ENCODE measurements around the gene SGMS2.

The SGMS2 gene

GRCh38 chr4:107831140-107831539 is 6.4 kb downstream of the SGMS2 start:
- no peak for DNase-seq

GRCh38 chr4:107832275-107832807 is 7.6 kb downstream of the SGMS2 start:
- DNase-seq = no peak

DNA sequence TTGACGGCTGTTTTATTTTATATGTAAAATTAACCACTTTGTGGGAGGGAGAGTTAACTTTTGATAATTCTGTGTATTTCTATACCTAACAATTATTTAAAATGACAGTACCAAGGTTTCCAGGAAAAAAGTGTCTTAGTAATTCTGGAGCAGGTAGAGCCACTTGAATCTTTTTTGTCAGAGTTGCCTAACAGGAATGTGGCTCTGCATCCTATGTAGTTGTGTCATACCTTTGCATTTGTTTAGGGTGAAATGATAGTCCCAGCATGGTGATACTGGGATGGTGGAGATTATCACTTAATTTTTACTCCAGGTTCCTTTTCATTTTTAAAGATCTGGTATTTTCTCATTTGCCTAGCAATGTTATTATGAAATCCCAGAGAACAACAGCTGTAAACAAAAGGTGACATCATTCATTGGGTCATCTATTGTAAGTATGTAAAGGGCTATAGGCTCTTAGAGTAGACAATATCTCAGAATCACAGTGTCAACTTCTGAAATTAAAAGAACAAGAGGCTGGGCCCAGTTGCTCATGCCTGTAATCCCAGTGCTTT is 9.6 kb downstream of the SGMS2 start:
- DNase-seq = no peak

- no peak for DNase-seq
Measured at GRCh38 chr4:107835406-107835805, 10.7 kb downstream of the SGMS2 start.

DNA sequence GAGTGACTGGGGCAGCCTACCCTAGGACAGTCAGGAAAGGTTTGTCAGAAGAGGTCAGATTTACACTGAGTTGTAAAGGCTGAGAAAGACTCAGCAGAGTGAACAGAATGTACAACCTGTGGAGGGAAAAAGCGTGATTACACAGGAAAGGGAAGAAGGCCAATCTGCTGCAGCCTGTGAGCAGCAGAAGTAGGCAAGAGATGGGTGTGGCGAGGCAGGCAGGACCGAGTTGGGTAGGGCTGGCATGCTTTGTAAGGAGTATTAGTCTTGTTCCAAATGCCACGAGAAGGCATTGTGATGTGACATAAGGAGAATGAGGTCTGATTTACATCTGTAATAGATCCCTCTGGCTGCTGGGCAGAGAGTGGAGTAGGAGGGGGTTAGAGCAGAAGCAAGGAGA is 12.6 kb downstream of the SGMS2 start:
- no peak for DNase-seq

- peak; percentile 8 for DNase-seq
Measured at GRCh38 chr4:107837776-107838618, 13.3 kb downstream of the SGMS2 start.

- DNase-seq = peak; percentile 50
Measured at GRCh38 chr4:107838861-107839565, 14.3 kb downstream of the SGMS2 start.

DNA sequence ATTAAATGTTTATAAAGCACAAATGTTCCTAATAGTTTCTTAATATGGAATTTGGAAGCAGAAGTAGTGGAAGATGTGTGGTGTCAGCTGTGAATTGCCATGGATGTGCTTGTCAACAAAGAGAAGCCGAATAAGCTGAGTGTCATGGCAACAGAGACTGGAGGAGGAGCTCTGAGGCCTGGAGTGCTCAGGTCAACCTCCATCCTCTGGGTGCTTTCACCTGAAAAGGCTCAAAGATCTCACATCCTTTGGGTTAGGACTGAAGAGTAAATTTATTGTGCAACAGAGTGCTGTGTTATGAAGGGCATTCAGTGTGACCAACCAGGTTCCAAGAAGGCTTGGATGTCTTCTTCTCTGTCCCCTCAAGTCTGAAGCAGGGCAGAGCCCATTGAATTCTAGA is 18.7 kb downstream of the SGMS2 start:
- no peak for DNase-seq

DNA sequence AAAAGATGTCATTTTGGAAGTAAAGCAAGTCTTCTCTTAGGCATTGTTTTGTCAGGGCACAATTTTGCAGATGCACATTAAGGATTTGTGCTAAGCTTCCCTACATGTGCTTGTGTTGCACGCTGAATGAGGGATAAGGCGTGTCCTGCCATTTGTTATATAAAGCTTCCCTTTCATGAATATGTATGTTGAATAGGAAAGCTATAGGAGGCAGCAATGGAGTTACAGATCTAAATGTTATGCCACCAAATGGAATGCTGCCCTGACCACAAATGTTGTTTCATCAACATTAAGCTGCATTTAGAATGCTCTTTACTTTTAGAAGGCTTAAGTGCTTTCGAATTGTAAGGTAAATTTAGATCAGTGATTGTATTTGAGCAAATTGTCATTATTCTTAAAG is 20.9 kb downstream of the SGMS2 start:
- no peak for DNase-seq

- no peak for DNase-seq
Measured at GRCh38 chr4:107850438-107850837, 25.7 kb downstream of the SGMS2 start.

DNA sequence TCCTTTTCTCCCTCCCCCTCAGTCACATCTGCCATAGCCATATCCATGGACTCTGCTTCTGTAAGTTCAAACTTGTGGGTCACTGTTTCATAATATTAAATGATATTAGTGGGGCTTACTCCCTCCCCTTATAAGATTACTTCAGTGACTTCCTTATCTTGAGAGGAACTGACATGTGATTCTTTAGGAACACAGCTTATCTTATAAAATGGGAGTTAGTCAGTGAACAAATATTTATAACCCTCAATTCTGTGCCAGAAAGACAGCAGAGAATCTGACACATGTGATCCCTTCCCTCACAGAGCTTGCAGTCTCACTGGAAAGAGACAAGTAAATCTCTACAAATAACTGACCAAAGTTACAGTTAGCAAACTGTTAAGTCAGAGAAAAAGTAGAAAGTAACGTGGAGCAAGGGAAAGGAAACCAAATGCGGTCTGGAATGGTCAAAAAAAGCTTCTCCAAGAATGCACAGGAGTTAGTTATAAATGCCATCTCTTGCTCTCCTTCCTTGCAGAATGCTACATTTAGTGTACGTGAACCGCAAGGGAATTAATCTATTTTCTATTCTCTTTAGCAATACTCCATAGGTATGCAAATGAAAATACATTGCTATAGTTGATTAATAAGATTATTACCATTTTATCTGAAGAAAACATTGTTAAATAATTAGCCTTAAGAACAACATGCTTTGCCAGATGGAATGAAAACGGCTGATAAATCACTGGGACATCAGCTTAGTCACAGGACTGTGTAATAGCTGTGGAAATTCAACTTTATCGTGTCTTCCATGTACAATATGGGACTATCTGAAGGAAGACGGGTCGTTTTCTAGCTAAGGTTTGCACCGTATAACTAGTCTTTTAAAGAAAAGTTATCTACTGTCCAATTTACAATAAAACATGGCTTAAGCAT is 29.0 kb downstream of the SGMS2 start:
- DNase-seq = peak; percentile 36

GRCh38 chr4:107854356-107855022 is 29.8 kb downstream of the SGMS2 start:
- peak; percentile 60 for DNase-seq

DNA sequence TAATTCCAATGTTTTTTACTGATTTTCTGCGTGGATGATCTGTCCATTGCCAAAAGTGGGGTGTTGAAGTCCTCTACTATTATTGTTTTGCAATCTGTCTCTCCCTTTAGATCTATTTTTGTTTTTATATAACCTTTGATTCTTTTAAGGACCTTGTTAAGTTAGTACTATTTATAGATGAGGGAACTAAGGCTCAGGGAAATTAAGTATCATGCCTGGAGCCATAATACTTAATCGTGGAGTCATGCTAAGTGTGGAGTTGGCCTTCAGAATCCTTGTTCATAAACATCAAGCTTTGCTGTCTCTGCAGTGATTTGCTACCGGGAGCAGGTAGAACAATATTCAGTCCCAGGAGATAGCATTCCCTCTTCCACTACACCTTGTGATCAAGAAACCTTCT is 31.0 kb downstream of the SGMS2 start:
- no peak for DNase-seq

DNA sequence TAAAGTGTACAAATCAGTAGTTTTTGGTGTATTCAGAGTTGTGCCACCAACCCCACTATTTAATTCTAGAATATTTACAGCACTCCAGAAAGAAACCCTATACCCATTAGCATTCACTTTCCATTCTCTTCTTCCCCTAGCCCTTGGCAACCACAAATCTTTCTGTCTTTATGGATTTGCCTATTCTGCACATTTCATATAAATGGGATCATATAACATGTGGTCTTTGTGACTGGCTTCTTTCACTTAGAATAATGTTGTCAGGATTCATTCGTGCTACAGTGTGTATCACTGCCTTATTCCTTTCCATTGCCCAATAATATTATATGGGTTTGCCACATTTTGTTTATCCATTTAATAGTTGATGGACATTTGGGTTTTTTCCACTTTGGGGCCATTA is 32.2 kb downstream of the SGMS2 start:
- DNase-seq = no peak

DNA sequence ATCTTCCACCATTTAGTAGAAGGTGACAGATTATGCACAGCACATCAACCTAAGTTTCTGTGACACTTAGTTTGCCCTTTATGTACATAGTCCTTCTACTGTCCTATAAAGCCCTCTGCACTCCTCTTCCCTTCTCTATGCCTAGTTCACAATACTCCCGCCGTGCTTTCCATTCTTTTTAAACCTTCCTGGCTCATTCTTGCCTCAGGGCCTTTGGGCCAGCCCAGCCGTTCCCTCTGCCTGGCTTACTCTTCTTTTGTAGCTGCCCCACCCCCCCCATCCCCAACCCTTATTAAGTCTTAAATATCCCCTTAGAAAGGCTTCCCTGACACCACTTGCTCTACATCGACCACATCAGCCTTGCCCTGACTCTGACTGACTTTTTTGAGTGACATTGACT is 33.0 kb downstream of the SGMS2 start:
- no peak for DNase-seq

- DNase-seq = no peak
Measured at GRCh38 chr4:107858158-107858742, 33.5 kb downstream of the SGMS2 start.

GRCh38 chr4:107862658-107863057 is 37.9 kb downstream of the SGMS2 start:
- peak; percentile 5 for DNase-seq

DNA sequence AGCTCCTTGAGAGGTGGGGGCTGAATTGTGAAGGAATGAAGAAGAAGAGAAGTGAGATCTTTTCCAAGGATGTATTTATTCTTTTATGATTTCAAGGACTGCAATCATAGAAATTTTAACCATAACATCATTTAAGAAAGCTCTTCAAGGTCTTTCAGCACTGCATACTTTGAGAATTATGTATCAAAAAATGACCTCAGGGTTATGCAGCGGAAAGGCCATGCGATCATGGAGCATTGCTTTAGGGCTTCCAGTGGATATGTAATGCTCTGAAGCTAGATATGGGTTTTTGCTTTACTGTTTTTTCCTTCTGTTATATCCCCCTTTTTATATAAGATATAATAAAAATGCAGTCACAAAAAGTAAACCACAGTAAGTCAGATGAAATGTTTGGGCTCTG is 38.7 kb downstream of the SGMS2 start:
- DNase-seq = peak; percentile 5

- DNase-seq = peak; percentile 13
Measured at GRCh38 chr4:107863850-107864371, 39.2 kb downstream of the SGMS2 start.

DNA sequence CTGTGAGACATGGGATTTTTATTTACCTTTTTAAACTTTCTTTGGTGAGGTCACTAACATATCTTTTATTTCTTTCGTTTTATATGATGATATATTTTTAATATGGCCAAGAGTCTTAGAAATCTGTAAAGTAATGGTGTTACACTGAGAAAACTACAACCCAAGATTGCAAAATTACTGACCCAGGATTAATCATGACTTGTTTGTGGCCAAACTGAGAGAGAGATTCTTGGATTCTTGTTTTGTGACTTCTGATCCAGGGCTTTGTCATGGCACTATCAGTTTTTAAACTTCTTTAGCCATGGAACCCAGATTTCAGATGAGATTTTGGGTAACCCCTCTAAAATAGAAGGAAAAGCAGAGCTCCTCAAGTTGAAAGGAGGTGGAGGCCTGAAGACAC is 42.0 kb downstream of the SGMS2 start:
- no peak for DNase-seq

- DNase-seq = no peak
Measured at GRCh38 chr4:107870236-107870635, 45.5 kb downstream of the SGMS2 start.
